Stimulated activated CD4-positive, alpha-beta T cell treated with anti-CD3 and anti-CD28 coated beads, TNF-alpha, amount 100 ng/mL, for 48 hours (primary cell): ENCODE results near the gene DNAJC30.
"Not testable (repeated sequence)": the region's sequence is repeated elsewhere in the genome, so short reads cannot be mapped to it uniquely, and the experiment has no call there.

ENCODE experiments used
- DNase-seq, 3 donors: peaks; one replicate each; pipeline ENCODE4 v3.0.0-alpha.2; 2020; ENCODE audit warnings: low read depth in 3 of 3

The DNAJC30 gene

DNA sequence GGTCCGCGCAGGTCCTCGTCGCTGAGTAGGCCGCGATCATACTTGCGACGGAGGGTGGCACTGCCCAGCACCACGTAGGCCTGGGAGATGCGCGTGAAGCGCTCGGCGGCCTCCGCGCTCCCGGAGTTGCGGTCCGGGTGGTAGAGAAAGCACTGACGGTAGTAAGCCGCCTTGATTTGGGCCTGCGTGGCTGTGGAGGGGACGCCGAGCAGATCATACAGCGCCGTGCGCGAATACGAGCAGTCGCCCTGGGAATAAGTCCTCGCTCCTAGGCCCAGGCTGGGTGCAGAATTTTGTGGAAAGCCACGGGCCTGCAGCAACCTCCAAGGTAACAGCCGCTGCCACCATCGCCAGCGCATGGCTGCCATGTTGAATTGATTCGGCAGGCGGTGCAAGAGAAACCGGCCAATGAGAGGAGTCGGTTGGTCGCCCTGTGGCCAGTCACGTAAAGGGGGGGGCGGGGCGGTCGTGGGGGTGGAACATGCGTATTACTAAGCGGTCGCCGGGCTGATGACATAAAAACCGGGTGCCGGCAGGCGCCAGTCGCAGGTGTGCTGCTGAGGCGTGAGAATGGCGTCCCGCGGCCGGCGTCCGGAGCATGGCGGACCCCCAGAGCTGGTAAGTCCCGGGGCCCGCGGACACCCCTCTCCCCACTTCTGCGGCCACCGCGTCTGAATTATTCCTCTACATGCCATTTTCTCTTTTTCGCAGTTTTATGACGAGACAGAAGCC, at the start of gene DNAJC30, which contains the start of gene BUD23:
TSS of gene DNAJC30 (minus strand) at position 398 of the 732 bp plus-strand sequence. CDS start at position 368, 30 bp downstream.
TSS of gene BUD23 (plus strand) at position 542 of the 732 bp plus-strand sequence. CDS start at position 571, 29 bp downstream.
- DNase-seq = peak; percentile 94 to 99 (median 97)

DNA sequence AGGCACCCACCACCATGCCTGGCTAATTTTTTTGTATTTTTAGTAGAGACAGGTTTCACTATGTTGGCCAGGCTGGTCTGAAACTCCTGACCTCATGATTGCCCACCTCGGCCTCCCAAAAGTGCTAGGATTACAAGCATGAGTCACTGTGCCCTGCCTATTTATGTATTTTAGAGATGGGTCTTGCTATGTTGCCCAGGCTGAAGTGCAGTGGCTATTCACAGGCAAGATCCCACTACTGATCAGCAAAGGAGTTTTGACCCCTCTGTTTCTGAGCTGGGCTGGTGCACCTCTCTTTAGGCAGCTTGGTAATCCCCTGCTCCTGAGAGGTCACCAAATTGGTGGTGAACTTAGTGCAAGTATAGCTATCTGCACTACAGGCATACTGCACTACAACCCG, 49.1 kb upstream of the DNAJC30 start:
- no peak for DNase-seq

DNA sequence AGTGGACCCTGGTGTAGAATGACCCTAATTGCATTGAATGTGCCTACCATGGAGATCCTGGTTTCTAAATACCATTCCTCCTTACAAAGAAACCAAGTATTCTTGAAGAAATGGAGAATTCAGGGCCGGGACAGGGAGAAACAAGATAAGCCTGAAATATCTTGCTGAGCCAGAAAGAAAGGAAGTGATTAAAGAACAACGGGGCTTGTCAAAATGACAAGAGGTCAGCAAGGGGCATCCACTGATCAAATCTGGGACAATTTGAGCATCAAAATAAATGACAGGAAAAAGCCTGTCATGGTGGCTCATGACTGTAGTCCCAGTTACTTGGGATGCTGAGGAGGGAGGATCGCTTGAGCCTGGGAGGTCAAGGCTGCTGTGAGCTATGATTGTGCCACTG, 47.2 kb upstream of the DNAJC30 start:
- DNase-seq = no peak

DNA sequence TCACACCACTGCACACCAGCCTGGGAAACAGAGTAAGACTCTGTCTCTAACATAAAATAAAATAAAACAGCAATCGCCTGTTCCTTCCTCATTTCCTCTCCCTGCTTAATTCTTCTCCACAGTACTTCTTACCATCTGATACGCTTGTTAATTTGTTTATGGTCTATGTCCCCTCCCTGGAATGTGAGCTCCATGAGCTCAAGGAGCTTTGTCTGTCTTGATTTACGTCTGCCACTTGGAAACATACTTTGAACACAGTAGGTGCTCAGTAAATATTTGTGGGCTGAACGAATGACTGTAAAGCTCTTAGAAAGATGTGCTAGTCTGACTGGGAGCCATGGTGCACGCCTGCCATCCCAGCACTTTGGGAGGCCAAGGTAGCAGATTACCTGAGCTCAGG, 45.3 kb upstream of the DNAJC30 start:
- no peak for DNase-seq

DNA sequence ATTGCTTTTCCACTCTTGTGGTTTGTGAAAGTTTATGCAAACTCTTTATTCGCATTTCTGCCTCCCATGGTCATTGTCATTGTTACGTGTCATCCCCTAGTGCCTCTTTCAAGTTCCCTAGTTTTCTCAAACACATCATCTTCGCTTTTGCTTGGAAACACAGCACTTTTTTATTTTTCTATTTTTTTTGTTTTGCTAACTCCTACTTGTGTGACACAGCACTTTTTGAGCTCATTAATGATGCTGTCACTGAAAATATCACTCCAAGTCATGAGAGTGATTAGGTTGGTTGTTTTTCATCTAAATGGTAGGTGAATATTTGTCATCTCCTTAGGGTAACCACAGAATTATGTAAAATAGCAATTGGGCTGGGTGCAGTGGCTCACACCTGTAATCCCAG, 44.7 kb upstream of the DNAJC30 start:
- no peak for DNase-seq

DNA sequence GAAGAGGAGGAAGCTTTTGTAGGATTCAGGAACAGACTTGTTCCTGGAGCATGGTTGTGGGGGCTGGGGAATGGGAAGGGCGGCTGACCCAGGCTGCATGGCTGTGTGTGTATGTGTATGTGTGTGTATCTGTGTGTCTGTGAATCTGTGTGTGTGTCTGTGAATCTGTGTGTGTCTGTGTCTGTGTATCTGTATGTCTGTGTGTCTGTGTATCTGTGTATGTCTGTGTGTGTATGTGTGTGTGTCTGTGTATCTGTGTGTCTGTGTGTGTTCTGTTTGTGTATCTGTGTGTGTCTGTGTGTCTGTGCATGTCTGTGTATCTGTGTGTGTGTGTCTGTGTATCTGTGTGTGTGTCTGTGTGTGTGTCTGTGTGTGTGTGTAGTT, 42.8 kb upstream of the DNAJC30 start:
- no peak for DNase-seq

DNA sequence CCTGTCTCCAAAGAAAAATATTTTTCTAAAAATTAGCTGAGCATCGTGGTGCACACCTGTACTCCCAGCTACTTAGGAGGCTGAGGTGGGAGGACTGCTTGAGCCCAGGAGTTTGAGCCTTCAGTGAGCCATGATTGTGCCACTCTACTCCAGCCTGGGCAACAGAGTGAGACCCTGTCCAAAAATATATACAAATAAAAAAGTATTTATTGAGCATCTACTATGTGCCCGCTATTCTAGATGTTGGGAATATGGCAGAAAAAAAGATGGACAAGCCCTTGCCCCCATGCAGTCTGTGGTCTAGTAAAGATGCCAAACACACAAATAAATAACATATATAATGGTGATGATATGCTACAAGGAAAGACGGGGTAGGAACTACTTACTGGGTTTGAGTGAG, 40.6 kb upstream of the DNAJC30 start:
- no peak for DNase-seq

DNA sequence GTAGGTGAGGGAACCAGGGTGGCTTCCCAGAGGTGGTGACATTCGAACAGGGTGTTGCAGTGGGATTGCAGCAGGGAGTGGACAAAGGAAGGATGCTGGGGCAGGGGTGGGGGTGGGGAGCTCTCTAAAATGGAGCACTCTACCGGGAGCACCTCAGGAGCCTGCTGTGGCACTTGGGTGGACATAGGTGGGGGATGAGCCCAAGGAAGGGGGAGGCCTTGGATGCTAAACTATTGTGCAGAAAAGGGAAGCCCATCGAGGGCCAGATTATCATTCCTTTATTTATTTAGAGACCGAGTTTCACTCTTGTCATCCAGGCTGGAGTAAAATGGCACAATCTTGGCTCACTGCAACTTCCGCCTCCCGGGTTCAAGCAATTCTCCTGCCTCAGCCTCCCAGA, 39.5 kb upstream of the DNAJC30 start:
- DNase-seq = no peak

DNA sequence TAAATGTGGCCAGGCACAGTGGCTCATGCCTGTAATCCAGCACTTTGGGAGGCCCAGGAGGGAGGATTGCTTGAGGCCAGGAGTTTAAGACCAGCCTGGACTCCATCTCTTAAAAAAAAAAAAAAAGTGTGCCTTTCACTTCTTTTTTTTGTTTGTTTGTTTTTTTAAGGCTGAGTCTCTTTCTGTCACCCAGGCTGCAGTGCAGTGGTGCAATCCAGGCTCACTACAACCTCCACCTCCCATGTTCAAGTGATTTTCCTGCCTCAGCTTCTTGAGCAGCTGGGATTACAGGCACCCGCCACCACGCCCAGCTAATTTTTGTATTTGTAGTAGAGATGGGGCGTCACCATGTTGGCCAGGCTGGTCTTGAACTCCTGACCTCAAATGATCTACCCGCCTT, 38.9 kb upstream of the DNAJC30 start:
- not testable (repeated sequence) for DNase-seq

DNA sequence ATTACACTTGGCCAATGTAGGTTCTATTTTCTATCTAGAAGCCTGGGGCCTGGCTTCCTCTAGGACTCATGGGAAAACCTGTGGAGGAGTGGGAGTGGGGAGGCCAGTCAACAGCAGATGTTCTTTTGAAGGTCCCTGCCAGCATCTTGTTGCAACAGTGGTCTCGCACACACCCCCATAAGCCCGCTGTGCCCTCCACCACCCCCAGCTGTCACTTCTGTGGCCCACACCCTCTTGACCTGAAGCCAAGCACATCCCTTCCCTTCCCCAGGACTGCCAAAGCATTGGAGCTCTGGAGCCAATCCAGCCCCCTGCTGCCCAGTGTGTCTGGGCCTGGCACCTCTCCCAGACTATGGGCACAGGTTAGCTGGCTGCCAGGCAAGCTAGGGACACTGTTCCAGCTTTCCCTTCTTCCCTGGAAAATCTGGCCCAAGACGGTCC, 38.1 kb upstream of the DNAJC30 start:
- DNase-seq = no peak

DNA sequence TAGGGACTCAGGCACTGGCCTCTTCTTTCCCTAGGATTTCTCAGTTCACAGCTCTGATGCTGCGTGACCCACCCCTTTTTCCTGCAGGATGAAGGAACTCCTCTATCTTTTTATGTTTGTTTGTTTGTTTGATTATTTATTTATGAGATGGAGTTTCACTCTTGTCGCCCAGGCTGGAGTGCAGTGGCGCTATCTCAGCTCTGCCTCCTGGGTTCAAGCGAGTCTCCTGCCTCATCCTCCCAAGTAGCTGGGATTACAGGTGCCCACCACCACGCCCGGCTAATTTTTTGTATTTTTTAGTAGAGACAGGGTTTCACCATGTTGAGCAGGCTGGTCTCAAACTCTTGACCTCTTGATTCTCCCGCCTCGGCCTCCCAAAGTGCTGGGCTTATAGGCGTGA, 37.2 kb upstream of the DNAJC30 start:
- not testable (repeated sequence) for DNase-seq

DNA sequence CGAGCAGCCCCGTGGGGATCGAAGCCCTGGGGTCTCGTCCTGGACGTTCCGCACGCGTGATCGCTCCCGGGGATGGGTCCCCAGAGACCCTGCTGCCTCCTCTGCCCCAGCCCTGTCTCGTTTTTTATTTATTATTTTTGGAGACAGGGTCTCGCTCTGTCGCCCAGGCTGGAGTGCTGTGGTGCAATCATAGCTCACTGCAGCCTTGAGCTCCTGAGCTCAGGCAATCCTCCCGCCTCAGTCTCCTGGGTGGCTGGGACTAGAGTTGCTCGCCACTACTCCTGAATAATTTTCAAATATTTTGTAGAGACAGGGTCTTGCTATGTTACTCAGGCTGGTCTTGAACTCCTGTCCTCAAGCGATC, 36.5 kb upstream of the DNAJC30 start:
- no peak for DNase-seq

DNA sequence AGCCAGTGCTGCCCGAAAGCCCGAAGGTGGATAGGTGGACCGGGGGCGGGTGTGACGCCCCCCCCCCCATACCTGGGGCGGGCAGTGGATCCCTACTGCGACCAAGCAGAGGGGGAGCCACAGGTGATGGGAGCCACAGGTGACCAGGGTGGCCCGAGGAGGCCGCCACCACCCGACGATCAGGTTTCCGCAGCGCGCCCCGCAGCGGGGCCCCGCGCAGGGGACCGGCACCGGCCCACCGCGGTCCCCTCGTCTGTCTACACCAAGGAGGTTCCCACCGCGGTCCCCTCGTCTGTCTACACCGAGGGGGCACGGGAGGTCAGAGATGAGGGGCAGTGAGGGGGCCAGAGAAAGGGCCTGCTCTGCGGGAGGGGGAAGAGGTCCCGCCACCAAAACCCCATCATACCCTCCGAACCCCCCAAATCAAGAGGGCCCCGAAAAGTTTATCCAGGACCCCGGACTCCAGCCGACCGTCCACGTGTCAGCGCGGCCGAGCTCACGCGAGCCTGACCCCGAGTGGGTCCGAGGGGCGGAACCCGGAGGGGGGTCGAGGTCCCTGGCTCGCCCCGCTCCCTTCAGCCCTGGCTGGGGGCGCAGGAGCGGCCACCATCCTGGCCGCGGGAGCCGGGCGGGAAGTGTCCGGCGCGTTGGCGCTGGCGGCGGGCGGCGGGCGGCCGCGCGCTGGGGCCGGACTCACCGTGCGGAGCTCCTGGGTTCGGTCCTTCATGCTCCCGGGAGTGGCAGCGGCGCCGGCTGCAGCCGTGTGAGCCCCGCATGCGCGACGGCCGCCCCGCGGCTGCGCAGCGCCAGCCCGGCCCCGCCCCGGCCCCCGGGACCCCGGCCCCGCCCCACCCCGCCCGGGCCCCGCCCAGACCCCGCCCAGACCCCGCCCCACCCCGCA, 35.9 kb upstream of the DNAJC30 start, which contains the start of gene STX1A:
TSS of gene STX1A (minus strand) at position 765 of the 901 bp plus-strand sequence. CDS start at position 727, 38 bp downstream.
- DNase-seq = peak; percentile 43 to 62 (median 48)

DNA sequence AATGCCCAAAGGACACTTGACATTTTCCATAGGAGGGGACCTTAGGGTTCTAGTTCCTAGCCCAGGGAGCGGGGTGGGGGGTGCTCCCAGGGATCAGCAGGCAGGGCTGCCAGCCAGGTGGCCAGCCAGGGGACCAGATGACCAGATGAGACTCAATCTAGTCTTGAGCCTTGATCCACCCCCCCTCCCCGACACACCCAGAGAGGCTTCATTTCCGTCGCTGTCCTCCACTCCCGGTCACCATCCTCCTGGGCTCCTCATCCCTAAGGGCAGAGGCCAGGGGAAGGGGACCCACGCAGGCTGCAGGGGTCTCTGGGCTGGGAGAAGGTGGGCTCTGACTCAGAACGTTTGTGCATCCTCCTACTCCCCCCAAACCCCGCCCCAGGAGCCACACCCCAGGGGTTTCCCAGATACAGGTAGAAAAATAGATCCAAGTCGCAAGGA, 35.2 kb upstream of the DNAJC30 start:
- DNase-seq = no peak

DNA sequence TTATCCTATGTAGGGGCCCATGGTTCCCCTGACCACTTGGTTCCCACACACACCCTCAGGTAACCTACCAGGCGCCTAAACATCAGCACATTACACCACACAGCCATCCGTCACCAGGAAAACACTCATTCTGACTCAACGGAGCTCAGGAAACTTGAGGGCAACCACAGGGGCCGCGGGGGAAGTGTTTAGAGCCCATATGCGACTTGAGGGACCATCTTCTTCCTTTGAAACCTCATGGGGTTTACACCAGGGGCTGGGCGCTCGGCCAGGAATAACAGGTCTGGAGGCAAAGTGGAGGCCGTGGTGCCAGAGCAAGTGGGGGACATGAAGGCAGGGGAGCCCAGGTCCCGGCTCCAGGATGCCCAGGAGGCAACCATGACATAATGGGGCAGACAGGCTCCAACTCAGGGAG, 34.7 kb upstream of the DNAJC30 start:
- DNase-seq = peak; percentile 61 to 73 (median 67)

DNA sequence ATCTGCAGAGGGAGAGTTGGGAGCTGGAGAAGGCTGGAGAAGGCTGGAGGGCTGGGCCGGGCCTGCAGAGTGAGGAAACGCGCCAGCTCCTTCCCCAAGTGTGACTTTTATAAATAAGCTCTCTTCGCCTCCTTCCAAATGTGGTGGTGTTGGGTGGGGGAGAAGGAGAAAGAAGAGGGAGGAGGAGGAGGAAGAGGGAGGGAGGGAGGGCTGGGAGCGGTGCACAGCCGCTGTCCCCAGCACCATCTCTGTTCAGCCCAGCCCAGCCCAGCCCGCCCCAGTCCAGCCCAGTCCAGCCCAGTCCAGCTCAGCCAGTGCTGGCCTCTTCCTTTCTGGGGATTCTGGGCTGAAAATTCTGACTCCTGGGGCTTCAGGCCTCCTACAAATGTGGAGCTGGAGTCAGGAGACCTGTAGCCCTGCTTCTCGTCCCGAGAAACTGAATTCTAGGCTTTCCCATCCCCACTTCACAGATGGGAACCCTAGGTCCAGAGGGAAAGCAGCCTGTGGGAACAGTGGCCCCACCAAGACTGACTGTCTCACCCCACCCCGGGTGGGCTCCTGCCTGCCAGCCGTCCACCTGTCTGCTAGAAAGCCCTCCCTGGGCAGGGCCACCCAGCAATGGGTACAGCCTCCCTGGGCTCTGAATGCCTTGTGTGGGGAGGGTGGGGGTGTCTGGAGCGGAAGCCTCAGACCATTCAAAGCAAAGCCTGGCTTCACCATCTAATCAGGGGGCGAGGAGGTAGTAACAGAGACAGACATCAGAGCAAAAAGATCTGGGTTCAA, 34.0 kb upstream of the DNAJC30 start:
- DNase-seq = no peak

DNA sequence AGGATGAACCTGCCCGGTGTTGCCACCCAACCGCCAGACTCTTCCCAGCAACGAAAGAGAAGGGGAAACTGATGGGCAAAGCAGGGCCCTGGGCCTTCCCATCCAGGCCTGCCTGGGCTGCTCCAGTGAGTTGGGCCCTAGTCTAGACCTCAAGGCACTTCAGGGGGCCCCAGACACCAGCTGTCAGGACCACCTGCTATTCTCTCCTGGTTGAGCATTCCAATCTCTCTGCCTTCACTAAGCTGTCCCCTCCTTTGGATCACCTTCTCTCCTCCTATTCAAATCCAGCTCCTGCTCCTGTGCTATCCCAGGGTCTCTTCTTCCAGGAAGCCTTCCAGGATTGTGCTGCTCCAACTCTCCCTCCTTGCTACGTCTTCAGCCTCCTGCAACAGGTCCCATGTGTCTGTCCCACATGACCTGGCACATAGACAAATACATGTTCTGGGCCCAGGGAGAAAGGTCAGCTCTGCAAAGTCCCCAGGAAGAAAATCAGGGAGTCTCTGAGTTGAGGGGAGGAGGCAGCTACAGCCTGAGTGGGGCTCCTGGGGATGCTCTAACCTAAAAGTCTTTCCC, 33.2 kb upstream of the DNAJC30 start:
- no peak for DNase-seq

DNA sequence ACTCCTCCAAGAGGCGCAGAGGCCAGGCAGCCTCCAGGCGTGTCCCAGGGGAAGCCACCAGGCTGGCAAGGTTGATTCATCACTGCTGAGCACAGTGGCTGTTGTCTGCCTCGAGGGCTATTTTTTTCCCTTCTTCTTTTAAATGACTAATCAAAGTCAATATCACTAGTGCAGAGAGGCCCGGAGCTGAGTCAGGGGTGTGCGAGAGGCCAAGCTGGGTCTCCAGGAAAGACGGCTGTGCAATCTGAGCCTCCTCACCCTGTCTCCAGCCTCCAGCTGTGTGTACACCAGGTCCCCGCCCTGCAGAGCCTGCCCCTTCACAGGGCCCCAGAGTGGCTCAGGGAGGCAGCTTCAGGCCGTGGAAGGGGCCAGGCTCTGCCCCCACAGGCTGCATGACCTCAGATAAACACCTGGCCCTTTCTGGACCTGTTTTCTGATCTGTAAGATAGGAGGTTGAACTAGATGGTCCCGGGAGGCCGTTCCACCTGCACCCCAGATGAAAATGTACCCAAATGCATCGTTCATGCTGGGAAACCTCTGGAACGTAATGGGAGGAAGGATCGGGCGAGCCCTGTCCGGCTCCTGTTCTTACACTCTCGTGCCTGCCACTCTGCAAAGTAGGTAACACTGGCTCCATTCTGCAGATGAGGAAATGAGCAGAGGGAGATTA, 32.5 kb upstream of the DNAJC30 start:
- peak; percentile 55 to 79 (median 65) for DNase-seq

DNA sequence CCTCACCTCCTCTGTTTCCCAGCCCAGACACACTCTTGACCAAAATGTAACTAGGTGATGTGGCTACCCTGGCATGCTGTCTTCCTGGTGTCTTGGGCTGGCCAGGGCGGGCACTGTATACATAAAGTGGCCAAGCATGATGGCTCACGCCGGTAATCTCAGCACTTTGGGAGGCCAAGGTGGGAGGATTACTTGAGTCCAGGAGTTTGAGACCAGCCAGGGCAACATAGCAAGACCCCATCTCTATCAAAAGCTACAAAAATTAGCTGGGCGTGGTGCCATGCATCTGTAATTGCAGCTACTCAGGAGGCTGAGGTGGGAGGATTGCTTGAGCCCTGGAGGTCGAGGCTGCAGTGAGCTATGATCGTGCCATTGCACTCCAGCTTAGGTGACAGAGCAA, 30.1 kb upstream of the DNAJC30 start:
- not testable (repeated sequence) for DNase-seq

DNA sequence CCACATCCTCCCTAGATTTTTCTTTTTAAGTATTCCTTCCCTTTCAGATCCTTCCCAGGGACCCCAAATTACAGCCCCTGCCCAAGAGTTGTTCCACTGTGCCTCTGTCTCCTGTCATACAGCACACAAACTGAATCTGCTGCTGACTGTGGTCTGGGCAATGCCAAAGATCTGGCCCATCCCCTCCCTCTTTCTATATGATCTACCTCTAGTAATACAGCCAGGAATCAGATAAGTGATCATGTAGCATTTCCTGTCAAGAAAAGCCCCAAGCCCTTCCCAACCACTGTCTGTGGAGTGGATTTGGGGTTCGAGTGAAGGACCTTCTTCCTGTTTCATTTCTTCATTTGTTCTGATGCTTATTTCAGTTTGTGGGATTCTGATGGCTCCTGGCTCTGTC, 29.5 kb upstream of the DNAJC30 start:
- DNase-seq = no peak
